Osteocyte (in vitro differentiated cells): ENCODE results near the gene SPOCK3. TPM values are rescaled to one million over a fixed set of nuclear protein-coding genes. Genes with fewer than 3 reads are reported as not detected.

Source experiments
- DNase-seq: peaks from one replicate; pipeline ENCODE4 v3.0.0; 2021; ENCODE audit warnings: mixed read lengths; ENCODE audit not compliant: unreplicated experiment; ENCODE audit errors: extremely low spot score
- H3K27ac Mint-ChIP-seq: one replicate; pipeline ENCODE4 v1.8.0; 2021; ENCODE audit warnings: mild to moderate bottlenecking, mixed read lengths; ENCODE audit not compliant: unreplicated experiment
- H3K27me3 Mint-ChIP-seq: one replicate; pipeline ENCODE4 v1.8.0; 2021; ENCODE audit warnings: mixed read lengths; ENCODE audit not compliant: unreplicated experiment
- H3K36me3 Mint-ChIP-seq: one replicate; pipeline ENCODE4 v1.8.0; 2021; ENCODE audit warnings: mixed read lengths; ENCODE audit not compliant: unreplicated experiment
- H3K4me1 Mint-ChIP-seq: one replicate; pipeline ENCODE4 v1.8.0; 2021; ENCODE audit warnings: mixed read lengths; ENCODE audit not compliant: unreplicated experiment
- H3K4me3 Mint-ChIP-seq: one replicate; pipeline ENCODE4 v1.8.0; 2021; ENCODE audit warnings: mild to moderate bottlenecking, moderate library complexity, mixed read lengths; ENCODE audit not compliant: unreplicated experiment
- H3K9me3 Mint-ChIP-seq: one replicate; pipeline ENCODE4 v1.8.0; 2021; ENCODE audit warnings: mixed read lengths; ENCODE audit not compliant: unreplicated experiment
- CTCF ChIP-seq: fragments of 200-600 bp; sonication (generic); IDR thresholded peaks from 2 replicates; pipeline ENCODE4 v1.5.0; 2021; ENCODE audit warnings: antibody characterized with exemption, mild to moderate bottlenecking, moderate library complexity
- total RNA-seq: library from RNA; stranded (reverse); gene quantifications from 2 replicates; pipeline ENCODE4 v1.2.1, GENCODE V29; 2021

SPOCK3 gene
- total RNA-seq, 1 donor from 2014 or later, result not detected

- no peaks in the 10 kb centered on the region for H3K27me3 Mint-ChIP-seq
- no peak overlapping the region for H3K27ac Mint-ChIP-seq
- TF ChIP-seq CTCF, result no peak
These were observed 338.0 kb downstream of the SPOCK3 start for GRCh38 chr4:166896254-166896653.

DNA sequence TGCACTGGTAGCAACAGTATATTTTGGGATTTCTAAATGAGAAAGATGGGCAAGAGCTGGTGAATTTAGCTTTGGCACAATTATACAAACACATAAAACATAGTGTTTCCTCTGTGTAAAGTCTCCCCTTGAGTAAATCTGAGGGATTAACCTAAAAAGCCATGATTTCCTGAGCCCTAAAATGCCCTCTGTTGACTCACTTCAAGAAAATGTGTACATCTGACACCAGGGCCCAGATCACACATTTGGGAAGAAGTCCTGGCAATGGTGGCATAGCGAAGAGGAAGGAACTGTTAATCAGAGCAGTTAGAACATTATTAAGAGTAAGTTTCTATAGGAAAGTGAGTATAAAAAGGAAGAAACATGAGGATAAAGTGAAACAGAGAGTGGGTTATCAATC, 338.5 kb downstream of the SPOCK3 start:
- H3K27ac Mint-ChIP-seq, result no peak overlapping the region
- TF ChIP-seq CTCF, result no peak
- no peak for DNase-seq
- no peak overlapping the region for H3K4me3 Mint-ChIP-seq
- no peaks in the 10 kb centered on the region for H3K27me3 Mint-ChIP-seq
- H3K4me1 Mint-ChIP-seq, result no peaks in the 10 kb centered on the region
- H3K9me3 Mint-ChIP-seq, result no peaks in the 10 kb centered on the region
- no peaks in the 10 kb centered on the region for H3K36me3 Mint-ChIP-seq

More at GRCh38 chr4:166896254-166896653, 338.0 kb downstream of the SPOCK3 start:
- H3K4me3 Mint-ChIP-seq, result no peak overlapping the region
- DNase-seq, result no peak
- no peaks in the 10 kb centered on the region for H3K4me1 Mint-ChIP-seq
- H3K36me3 Mint-ChIP-seq, result no peaks in the 10 kb centered on the region
- no peaks in the 10 kb centered on the region for H3K9me3 Mint-ChIP-seq

DNA sequence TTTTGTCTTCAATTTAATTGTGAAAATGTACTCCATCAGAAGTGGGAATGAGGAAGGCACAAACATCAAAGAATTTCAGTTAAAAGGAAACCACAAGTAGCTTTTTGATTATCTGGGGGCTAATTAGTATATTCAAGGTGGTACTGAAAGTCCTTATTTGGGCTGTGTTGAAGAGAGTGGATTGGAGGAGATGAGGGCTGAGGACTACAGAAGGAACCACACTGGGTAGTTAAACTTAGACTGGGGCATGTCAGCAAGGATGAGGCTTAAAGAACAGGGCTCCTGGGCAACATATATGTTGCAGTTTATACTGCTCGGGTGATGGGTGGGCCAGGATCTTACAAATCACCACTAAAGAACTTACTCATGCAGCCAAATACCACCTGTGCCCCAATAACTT, 346.8 kb downstream of the SPOCK3 start:
- no peak for TF ChIP-seq CTCF

GRCh38 chr4:166886718-166887117, 347.6 kb downstream of the SPOCK3 start:
- Mint-ChIP-seq H3K4me3 (no peak overlapping the region), H3K27ac (no peak overlapping the region), H3K36me3 (no peaks in the 10 kb centered on the region), H3K9me3 (no peaks in the 10 kb centered on the region), H3K4me1 (no peaks in the 10 kb centered on the region), H3K27me3 (peaks cover 2% of the 10 kb centered on the region)
- TF ChIP-seq CTCF, result no peak
- no peak for DNase-seq

More for the DNA sequence above, 346.8 kb downstream of the SPOCK3 start:
- H3K4me1 Mint-ChIP-seq, result no peaks in the 10 kb centered on the region
- H3K9me3 Mint-ChIP-seq, result no peaks in the 10 kb centered on the region
- no peak overlapping the region for H3K27ac Mint-ChIP-seq
- no peaks in the 10 kb centered on the region for H3K36me3 Mint-ChIP-seq
- no peak overlapping the region for H3K4me3 Mint-ChIP-seq
- no peak for DNase-seq
- peaks cover 2% of the 10 kb centered on the region for H3K27me3 Mint-ChIP-seq

DNA sequence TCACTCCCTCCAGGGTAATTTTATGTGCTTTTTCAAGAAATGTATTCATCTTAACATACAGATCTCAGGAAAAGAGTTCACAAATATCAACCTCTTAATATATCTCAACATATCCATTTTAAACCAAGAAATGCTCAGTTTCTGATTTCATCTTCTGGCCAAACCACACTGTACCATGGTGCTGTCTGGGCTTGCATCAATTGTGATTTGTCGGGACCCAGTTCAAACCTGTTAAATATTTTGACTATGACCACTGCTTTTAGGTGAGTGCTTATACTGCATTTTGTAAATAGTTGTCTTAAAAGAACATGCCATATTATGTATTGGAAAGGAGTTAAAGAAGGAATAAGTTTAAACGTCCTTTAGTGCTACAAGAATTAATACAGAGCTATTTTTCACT, 352.1 kb downstream of the SPOCK3 start:
- no peak for DNase-seq
- Mint-ChIP-seq H3K27me3 (no peaks in the 10 kb centered on the region), H3K27ac (no peak overlapping the region), H3K36me3 (no peaks in the 10 kb centered on the region), H3K4me3 (no peak overlapping the region), H3K9me3 (no peaks in the 10 kb centered on the region), H3K4me1 (no peaks in the 10 kb centered on the region)
- TF ChIP-seq CTCF, result no peak
